MCF 10A (cell line): Measurements from ENCODE around the gene TC2N. TPM values are rescaled to one million over a fixed set of nuclear protein-coding genes. Genes with fewer than 3 reads are reported as not detected.

Experiments
- BruUV-seq: library from RNA; stranded (reverse); fragments of 400-500 nt; replicated peaks from 2 replicates; lab custom pipeline; 2021; lab: Mats Ljungman, UMichigan
- CTCF ChIA-PET: fragments of 300-600 bp; sonication (Branson Sonifier 250); formaldehyde crosslinking; extraction: SDS; loops from one replicate; lab custom pipeline; 2021; ENCODE audit warnings: antibody characterized with exemption, inconsistent platforms; lab: Yijun Ruan, JAX
- POLR2A ChIA-PET: fragments of 300-600, 350-650 bp; sonication (Branson Sonifier 250); formaldehyde crosslinking; extraction: SDS; loops from one replicate; lab custom pipeline; 2020; ENCODE audit warnings: antibody characterized with exemption, inconsistent platforms; lab: Yijun Ruan, JAX
- DNase-seq: peaks from one replicate; pipeline ENCODE4 v3.0.0-alpha.2; 2018; ENCODE audit not compliant: unreplicated experiment
- H3K27ac Mint-ChIP-seq: one replicate; pipeline ENCODE4 v1.8.0; 2022; ENCODE audit warnings: mild to moderate bottlenecking, low read depth, mixed read lengths; ENCODE audit not compliant: unreplicated experiment
- H3K27me3 Mint-ChIP-seq: one replicate; pipeline ENCODE4 v1.8.0; 2022; ENCODE audit warnings: mixed read lengths; ENCODE audit not compliant: insufficient read depth, unreplicated experiment
- H3K36me3 Mint-ChIP-seq: one replicate; pipeline ENCODE4 v1.8.0; 2022; ENCODE audit warnings: mild to moderate bottlenecking, moderate library complexity, mixed read lengths; ENCODE audit not compliant: insufficient read depth, unreplicated experiment
- H3K4me1 Mint-ChIP-seq: one replicate; pipeline ENCODE4 v1.8.0; 2022; ENCODE audit warnings: mixed read lengths; ENCODE audit not compliant: insufficient read depth, unreplicated experiment
- H3K4me3 Mint-ChIP-seq: one replicate; pipeline ENCODE4 v1.8.0; 2022; ENCODE audit warnings: mild to moderate bottlenecking, moderate library complexity, mixed read lengths; ENCODE audit not compliant: unreplicated experiment
- H3K9me3 Mint-ChIP-seq: one replicate; pipeline ENCODE4 v1.8.0; 2022; ENCODE audit warnings: mixed read lengths; ENCODE audit not compliant: unreplicated experiment
- CTCF ChIP-seq: fragments of 200-600 bp; IDR thresholded peaks from one replicate; pipeline ENCODE4 v1.8.0; 2022; ENCODE audit warnings: antibody characterized with exemption, mild to moderate bottlenecking; ENCODE audit not compliant: unreplicated experiment
- intact Hi-C: fragments of 100-400 bp; cut with micrococcal nuclease; formaldehyde crosslinking; loops from 2 replicates; pipeline ENCODE4 v1.14.1; 2022
- total RNA-seq: library from RNA; stranded (reverse); gene quantifications from 2 replicates; pipeline ENCODE4 v1.2.3, GENCODE V29; 2022

The TC2N gene
- total RNA-seq, 1 experiment from 2014 or later: 11.8 TPM

GRCh38 chr14:91910196-91910595, 42.9 kb upstream of the TC2N start:
- Mint-ChIP-seq H3K27ac (no peak overlapping the region), H3K36me3 (no peaks in the 10 kb centered on the region), H3K4me3 (no peak overlapping the region), H3K4me1 (no peaks in the 10 kb centered on the region), H3K27me3 (no peaks in the 10 kb centered on the region), H3K9me3 (no peaks in the 10 kb centered on the region)
- TF ChIP-seq CTCF: no peak
- intact Hi-C loops: no loop called here
- no peak for DNase-seq
- ChIA-PET CTCF (interaction anchor here (1.2 to 6.7 kb wide), 5 partner anchors 35 to 262 kb away, joined by 3 to 87 read pairs (median 7); no protein-coding TSS in a partner anchor), POLR2A (no interaction called here)
- no TSS peak for BruUV-seq

- BruUV-seq: no TSS peak
- Mint-ChIP-seq H3K9me3 (no peaks in the 10 kb centered on the region), H3K27me3 (no peaks in the 10 kb centered on the region), H3K4me1 (no peaks in the 10 kb centered on the region), H3K36me3 (no peaks in the 10 kb centered on the region), H3K27ac (no peak overlapping the region), H3K4me3 (no peak overlapping the region)
- ChIA-PET CTCF (interaction anchor here (1.6 kb wide), 1 partner anchor 256 kb away, joined by 4 read pairs; no protein-coding TSS in a partner anchor), POLR2A (no interaction called here)
- TF ChIP-seq CTCF: no peak
- intact Hi-C loops: no loop called here
- DNase-seq: no peak
Observed at GRCh38 chr14:91906374-91906773, 39.0 kb upstream of the TC2N start.

GRCh38 chr14:91904956-91905645, 37.8 kb upstream of the TC2N start:
- ChIA-PET CTCF (interaction anchor here (0.8 to 1.6 kb wide), 3 partner anchors 92 to 255 kb away, joined by 3 to 4 read pairs (median 3); no protein-coding TSS in a partner anchor), POLR2A (interaction anchor here (0.6 kb wide), 1 partner anchor 254 kb away, joined by 3 read pairs; no protein-coding TSS in a partner anchor)
- H3K27me3 Mint-ChIP-seq: no peaks in the 10 kb centered on the region
- DNase-seq: no peak
- no peak overlapping the region for H3K4me3 Mint-ChIP-seq
- H3K27ac Mint-ChIP-seq: no peak overlapping the region
- intact Hi-C loops: no loop called here
- no peaks in the 10 kb centered on the region for H3K9me3 Mint-ChIP-seq
- H3K36me3 Mint-ChIP-seq: no peaks in the 10 kb centered on the region
- no peaks in the 10 kb centered on the region for H3K4me1 Mint-ChIP-seq
- no peak for TF ChIP-seq CTCF
- BruUV-seq: no TSS peak

- TF ChIP-seq CTCF: no peak
- Mint-ChIP-seq H3K27me3 (no peaks in the 10 kb centered on the region), H3K36me3 (no peaks in the 10 kb centered on the region), H3K27ac (no peak overlapping the region), H3K4me1 (no peaks in the 10 kb centered on the region), H3K9me3 (no peaks in the 10 kb centered on the region), H3K4me3 (no peak overlapping the region)
- no TSS peak for BruUV-seq
- intact Hi-C loops: no loop called here
- no peak for DNase-seq
- ChIA-PET POLR2A (no interaction called here), CTCF (interaction anchor here (0.8 to 1.0 kb wide), 2 partner anchors 92 to 252 kb away, joined by 3 read pairs; no protein-coding TSS in a partner anchor)
Observed at GRCh38 chr14:91904483-91904882, 37.1 kb upstream of the TC2N start.
